Measurements from ENCODE around the gene RANGRF.

RANGRF gene

DNA sequence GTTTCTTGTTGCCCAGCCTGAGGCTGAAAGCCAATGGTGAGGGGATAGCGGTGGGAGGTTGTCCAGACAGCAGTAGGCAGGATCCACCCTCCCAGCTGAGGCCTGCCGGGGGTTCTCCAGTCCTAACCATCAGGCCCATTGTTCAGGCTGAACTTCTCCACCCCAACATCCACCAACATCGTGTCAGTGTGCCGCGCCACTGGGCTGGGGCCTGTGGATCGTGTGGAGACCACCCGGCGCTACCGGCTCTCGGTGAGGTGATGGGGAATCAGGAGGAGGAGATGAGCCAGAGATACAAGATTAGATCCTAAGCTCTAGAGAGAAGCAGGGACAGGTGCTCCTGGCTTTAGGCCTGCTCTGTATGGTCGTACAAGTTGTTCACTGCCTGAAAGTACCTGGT lies 33.6 kb upstream of the RANGRF start:
- Histone ChIP-seq H3K27ac (ENCODE audit: low read length) (no peak overlapping the region), H3F3A (ENCODE audit: insufficient read depth, low read length) (no peaks in the 10 kb centered on the region), H3K9ac (ENCODE audit: low read length) (no peak overlapping the region), H2AFZ (ENCODE audit: low read length) (no peak overlapping the region), H3K4me1 (ENCODE audit: low read length) (peaks cover 8% of the 10 kb centered on the region), H3K36me3 (replicated peaks; ENCODE audit: insufficient read depth, low read length) (peaks cover 8% of the 10 kb centered on the region; the same call in 1 of the 2 replicates), H3K79me2 (ENCODE audit: low read length) (peaks cover 30% of the 10 kb centered on the region), H4K20me1 (ENCODE audit: insufficient read depth, low read length) (no peaks in the 10 kb centered on the region), H3K9me3 (replicated peaks; ENCODE audit: insufficient read depth, low read length) (no peaks in the 10 kb centered on the region), H3K4me3 (ENCODE audit: low read length) (no peak overlapping the region), H3K27me3 (replicated peaks; ENCODE audit: insufficient read depth, low read length) (no peaks in the 10 kb centered on the region), H3K4me2 (ENCODE audit: low read depth, low read length) (no peak overlapping the region), H3K9me2 (replicated peaks; ENCODE audit: insufficient read depth, low read length) (no peaks in the 10 kb centered on the region)
- DNase-seq = no peak
- no peak for TF ChIP-seq EZH2 (optimal IDR thresholded peaks at IDR 0.05; ENCODE audit: low read depth, low read length)
- TF ChIP-seq EZH2phosphoT487 (IDR thresholded peaks at IDR 0.05; ENCODE audit: low read length) = no peak
- TF ChIP-seq, protein P1, sequence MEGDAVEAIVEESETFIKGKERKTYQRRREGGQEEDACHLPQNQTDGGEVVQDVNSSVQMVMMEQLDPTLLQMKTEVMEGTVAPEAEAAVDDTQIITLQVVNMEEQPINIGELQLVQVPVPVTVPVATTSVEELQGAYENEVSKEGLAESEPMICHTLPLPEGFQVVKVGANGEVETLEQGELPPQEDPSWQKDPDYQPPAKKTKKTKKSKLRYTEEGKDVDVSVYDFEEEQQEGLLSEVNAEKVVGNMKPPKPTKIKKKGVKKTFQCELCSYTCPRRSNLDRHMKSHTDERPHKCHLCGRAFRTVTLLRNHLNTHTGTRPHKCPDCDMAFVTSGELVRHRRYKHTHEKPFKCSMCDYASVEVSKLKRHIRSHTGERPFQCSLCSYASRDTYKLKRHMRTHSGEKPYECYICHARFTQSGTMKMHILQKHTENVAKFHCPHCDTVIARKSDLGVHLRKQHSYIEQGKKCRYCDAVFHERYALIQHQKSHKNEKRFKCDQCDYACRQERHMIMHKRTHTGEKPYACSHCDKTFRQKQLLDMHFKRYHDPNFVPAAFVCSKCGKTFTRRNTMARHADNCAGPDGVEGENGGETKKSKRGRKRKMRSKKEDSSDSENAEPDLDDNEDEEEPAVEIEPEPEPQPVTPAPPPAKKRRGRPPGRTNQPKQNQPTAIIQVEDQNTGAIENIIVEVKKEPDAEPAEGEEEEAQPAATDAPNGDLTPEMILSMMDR (IDR thresholded peaks at IDR 0.05; ENCODE audit: low read length) = no peak

DNA sequence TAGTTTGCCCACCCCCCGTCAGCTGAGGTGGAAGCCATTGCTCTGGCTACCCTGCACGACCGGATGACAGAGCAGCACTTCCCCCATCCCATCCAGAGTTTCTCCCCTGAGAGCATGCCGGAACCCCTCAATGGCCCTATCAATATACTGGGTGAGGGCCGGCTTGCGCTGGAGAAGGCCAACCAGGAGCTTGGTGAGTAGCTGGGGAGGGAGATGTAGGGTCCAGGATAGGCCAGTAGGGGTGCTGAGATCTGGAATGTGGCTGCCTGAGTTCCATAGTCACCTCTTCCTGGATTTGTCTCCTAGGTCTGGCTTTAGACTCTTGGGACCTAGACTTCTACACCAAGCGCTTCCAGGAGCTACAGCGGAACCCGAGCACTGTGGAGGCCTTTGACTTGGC lies 33.0 kb upstream of the RANGRF start:
- Histone ChIP-seq H3K27ac (ENCODE audit: low read length) (no peak overlapping the region), H4K20me1 (ENCODE audit: insufficient read depth, low read length) (no peaks in the 10 kb centered on the region), H3K27me3 (replicated peaks; ENCODE audit: insufficient read depth, low read length) (no peaks in the 10 kb centered on the region), H3K4me2 (ENCODE audit: low read depth, low read length) (no peak overlapping the region), H3F3A (ENCODE audit: insufficient read depth, low read length) (no peaks in the 10 kb centered on the region), H2AFZ (ENCODE audit: low read length) (no peak overlapping the region), H3K79me2 (ENCODE audit: low read length) (peaks cover 24% of the 10 kb centered on the region), H3K4me1 (ENCODE audit: low read length) (peaks cover 1% of the 10 kb centered on the region; the same call in 1 of the 2 replicates), H3K9me2 (replicated peaks; ENCODE audit: insufficient read depth, low read length) (no peaks in the 10 kb centered on the region), H3K36me3 (replicated peaks; ENCODE audit: insufficient read depth, low read length) (peaks cover 8% of the 10 kb centered on the region; the same call in 1 of the 2 replicates), H3K9ac (ENCODE audit: low read length) (no peak overlapping the region), H3K4me3 (ENCODE audit: low read length) (no peak overlapping the region), H3K9me3 (replicated peaks; ENCODE audit: insufficient read depth, low read length) (no peaks in the 10 kb centered on the region)
- no peak for DNase-seq
- TF ChIP-seq, protein P1 (IDR thresholded peaks at IDR 0.05; ENCODE audit: low read length) = no peak
- TF ChIP-seq EZH2 (optimal IDR thresholded peaks at IDR 0.05; ENCODE audit: low read depth, low read length) (no peak), EZH2phosphoT487 (IDR thresholded peaks at IDR 0.05; ENCODE audit: low read length) (no peak)

DNA sequence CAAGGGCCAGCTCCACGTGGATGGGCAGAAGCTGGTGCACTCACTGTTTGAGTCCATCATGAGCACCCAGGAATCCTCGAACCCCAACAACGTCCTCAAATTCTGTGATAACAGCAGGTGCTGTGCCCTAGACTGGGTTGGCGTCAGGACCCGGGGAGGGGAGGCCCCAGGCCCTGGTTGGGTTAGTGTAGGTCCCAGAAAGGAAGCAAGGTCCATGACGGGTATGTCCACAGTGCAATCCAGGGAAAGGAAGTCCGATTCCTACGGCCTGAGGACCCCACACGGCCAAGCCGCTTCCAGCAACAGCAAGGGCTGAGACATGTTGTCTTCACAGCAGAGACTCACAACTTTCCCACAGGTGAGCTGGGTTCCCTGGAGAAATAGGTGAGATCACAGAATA lies 32.2 kb upstream of the RANGRF start:
- no peak overlapping the region for H3K4me3 ChIP-seq (ENCODE audit: low read length)
- no peak overlapping the region for H3K4me2 ChIP-seq (ENCODE audit: low read depth, low read length)
- DNase-seq = no peak
- no peaks in the 10 kb centered on the region for H3F3A ChIP-seq (ENCODE audit: insufficient read depth, low read length)
- no peak overlapping the region for H3K27ac ChIP-seq (ENCODE audit: low read length)
- H2AFZ ChIP-seq (ENCODE audit: low read length) = no peak overlapping the region
- H3K79me2 ChIP-seq (ENCODE audit: low read length) = peaks cover 16% of the 10 kb centered on the region
- no peak overlapping the region for H3K9ac ChIP-seq (ENCODE audit: low read length)
- H3K4me1 ChIP-seq (ENCODE audit: low read length) = no peaks in the 10 kb centered on the region
- peaks cover 8% of the 10 kb centered on the region; the same call in 1 of the 2 replicates for H3K36me3 ChIP-seq (replicated peaks; ENCODE audit: insufficient read depth, low read length)
- no peaks in the 10 kb centered on the region for H3K27me3 ChIP-seq (replicated peaks; ENCODE audit: insufficient read depth, low read length)
- TF ChIP-seq, protein P1 (IDR thresholded peaks at IDR 0.05; ENCODE audit: low read length) = no peak
- TF ChIP-seq EZH2 (optimal IDR thresholded peaks at IDR 0.05; ENCODE audit: low read depth, low read length) (no peak), EZH2phosphoT487 (IDR thresholded peaks at IDR 0.05; ENCODE audit: low read length) (no peak)
- no peaks in the 10 kb centered on the region for H3K9me3 ChIP-seq (replicated peaks; ENCODE audit: insufficient read depth, low read length)
- no peaks in the 10 kb centered on the region for H4K20me1 ChIP-seq (ENCODE audit: insufficient read depth, low read length)
- no peaks in the 10 kb centered on the region for H3K9me2 ChIP-seq (replicated peaks; ENCODE audit: insufficient read depth, low read length)
